ENCODE measurements around the gene ESR1. TPM values are rescaled to one million over a fixed set of nuclear protein-coding genes. Genes with fewer than 3 reads are reported as not detected.

Gene ESR1
- polyA plus RNA-seq, 1 donor (not counting 4 experiments of a cell fraction or from before 2014, with no cell fraction given), result 0.22 TPM

DNA sequence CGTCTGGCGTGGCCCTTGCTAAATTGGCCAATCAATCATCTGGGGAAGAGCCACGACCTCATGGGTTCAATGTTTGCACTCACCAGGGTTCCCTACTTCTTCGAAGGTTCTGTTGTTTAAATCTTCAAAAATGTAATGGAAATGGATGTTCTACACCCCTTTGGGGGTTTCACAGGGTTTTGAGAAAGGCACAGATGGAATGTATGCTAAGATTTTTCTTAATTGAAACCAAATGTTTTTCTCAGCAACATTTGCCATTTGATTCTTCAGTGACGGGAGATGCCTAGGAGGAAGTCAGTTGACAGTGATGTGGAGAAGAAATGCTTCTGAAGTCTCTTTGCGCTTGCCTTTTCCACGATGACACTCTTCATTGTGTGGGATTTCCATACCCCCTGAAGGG, 312.3 kb downstream of the ESR1 start:
- Histone ChIP-seq H4K20me1 (ENCODE audit: control insufficient read depth, extremely low read depth, insufficient read depth, low read length) (no peaks in the 10 kb centered on the region), H3K4me1 (ENCODE audit: control insufficient read depth, extremely low read depth, insufficient read depth, low read length) (peaks cover 10% of the 10 kb centered on the region), H3K4me3 (ENCODE audit: control insufficient read depth in 2 of 3, extremely low read depth in 1 of 3, insufficient read depth in 2 of 3, low read depth in 1 of 3, low read length in 3 of 3) (no peak overlapping the region), H3K36me3 (ENCODE audit: control insufficient read depth in 2 of 2, extremely low read depth in 1 of 2, insufficient read depth in 2 of 2, low read length in 2 of 2) (no peaks in the 10 kb centered on the region), H3K9me1 (ENCODE audit: control insufficient read depth, extremely low read depth, insufficient read depth, low read length) (no peaks in the 10 kb centered on the region), H3K27ac (ENCODE audit: control insufficient read depth, insufficient read depth, low read length) (no peak overlapping the region), H3K9ac (ENCODE audit: control insufficient read depth, extremely low read depth, insufficient read depth, low read length) (no peak overlapping the region), H3K79me2 (ENCODE audit: control insufficient read depth, insufficient read depth, low read length) (no peaks in the 10 kb centered on the region), H3K4me2 (ENCODE audit: control insufficient read depth, extremely low read depth, insufficient read depth, low read depth, low read length) (no peak overlapping the region), H3K9me3 (ENCODE audit: control insufficient read depth, low read depth, low read length) (no peaks in the 10 kb centered on the region), H2AFZ (ENCODE audit: control insufficient read depth, low read length) (no peak overlapping the region), H3K27me3 (ENCODE audit: control insufficient read depth, extremely low read depth, insufficient read depth, low read length) (no peaks in the 10 kb centered on the region)
- FAIRE-seq, result no peak
- dilution Hi-C loops (cut with MboI; ENCODE audit: extremely low pct_ligation_motif_present, low sequenced_read_pairs), result no loop called here
- DNase-seq (ENCODE audit: low read depth, low spot score), result no peak
- TF ChIP-seq EZH2 (IDR thresholded peaks at IDR 0.05; ENCODE audit: low read length), result no peak
- TF ChIP-seq, protein P1, sequence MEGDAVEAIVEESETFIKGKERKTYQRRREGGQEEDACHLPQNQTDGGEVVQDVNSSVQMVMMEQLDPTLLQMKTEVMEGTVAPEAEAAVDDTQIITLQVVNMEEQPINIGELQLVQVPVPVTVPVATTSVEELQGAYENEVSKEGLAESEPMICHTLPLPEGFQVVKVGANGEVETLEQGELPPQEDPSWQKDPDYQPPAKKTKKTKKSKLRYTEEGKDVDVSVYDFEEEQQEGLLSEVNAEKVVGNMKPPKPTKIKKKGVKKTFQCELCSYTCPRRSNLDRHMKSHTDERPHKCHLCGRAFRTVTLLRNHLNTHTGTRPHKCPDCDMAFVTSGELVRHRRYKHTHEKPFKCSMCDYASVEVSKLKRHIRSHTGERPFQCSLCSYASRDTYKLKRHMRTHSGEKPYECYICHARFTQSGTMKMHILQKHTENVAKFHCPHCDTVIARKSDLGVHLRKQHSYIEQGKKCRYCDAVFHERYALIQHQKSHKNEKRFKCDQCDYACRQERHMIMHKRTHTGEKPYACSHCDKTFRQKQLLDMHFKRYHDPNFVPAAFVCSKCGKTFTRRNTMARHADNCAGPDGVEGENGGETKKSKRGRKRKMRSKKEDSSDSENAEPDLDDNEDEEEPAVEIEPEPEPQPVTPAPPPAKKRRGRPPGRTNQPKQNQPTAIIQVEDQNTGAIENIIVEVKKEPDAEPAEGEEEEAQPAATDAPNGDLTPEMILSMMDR (optimal IDR thresholded peaks at IDR 0.05 in 1 of 3, IDR thresholded peaks at IDR 0.05 in 1 of 3, conservative IDR thresholded peaks at IDR 0.05 in 1 of 3; ENCODE audit: extremely low read depth in 1 of 3, insufficient read depth in 2 of 3, low read length in 3 of 3), result no peak

- no peak overlapping the region for H3K27ac ChIP-seq (ENCODE audit: control insufficient read depth, insufficient read depth, low read length)
- DNase-seq (ENCODE audit: low read depth, low spot score), result no peak
- no peak overlapping the region for H3K4me3 ChIP-seq (ENCODE audit: control insufficient read depth in 2 of 3, extremely low read depth in 1 of 3, insufficient read depth in 2 of 3, low read depth in 1 of 3, low read length in 3 of 3)
- no peaks in the 10 kb centered on the region for H3K27me3 ChIP-seq (ENCODE audit: control insufficient read depth, extremely low read depth, insufficient read depth, low read length)
- no peak overlapping the region for H3K4me2 ChIP-seq (ENCODE audit: control insufficient read depth, extremely low read depth, insufficient read depth, low read depth, low read length)
- peaks cover 12% of the 10 kb centered on the region for H3K4me1 ChIP-seq (ENCODE audit: control insufficient read depth, extremely low read depth, insufficient read depth, low read length)
- H3K36me3 ChIP-seq (ENCODE audit: control insufficient read depth in 2 of 2, extremely low read depth in 1 of 2, insufficient read depth in 2 of 2, low read length in 2 of 2), result no peaks in the 10 kb centered on the region
- H3K9me3 ChIP-seq (ENCODE audit: control insufficient read depth, low read depth, low read length), result no peaks in the 10 kb centered on the region
- H2AFZ ChIP-seq (ENCODE audit: control insufficient read depth, low read length), result no peak overlapping the region
- dilution Hi-C loops (cut with MboI; ENCODE audit: extremely low pct_ligation_motif_present, low sequenced_read_pairs), result no loop called here
- no peak for TF ChIP-seq EZH2 (IDR thresholded peaks at IDR 0.05; ENCODE audit: low read length)
- TF ChIP-seq, protein P1 (optimal IDR thresholded peaks at IDR 0.05 in 1 of 3, IDR thresholded peaks at IDR 0.05 in 1 of 3, conservative IDR thresholded peaks at IDR 0.05 in 1 of 3; ENCODE audit: extremely low read depth in 1 of 3, insufficient read depth in 2 of 3, low read length in 3 of 3), result no peak
- H4K20me1 ChIP-seq (ENCODE audit: control insufficient read depth, extremely low read depth, insufficient read depth, low read length), result no peaks in the 10 kb centered on the region
- no peak overlapping the region for H3K9ac ChIP-seq (ENCODE audit: control insufficient read depth, extremely low read depth, insufficient read depth, low read length)
- H3K79me2 ChIP-seq (ENCODE audit: control insufficient read depth, insufficient read depth, low read length), result no peaks in the 10 kb centered on the region
- FAIRE-seq, result no peak
- no peaks in the 10 kb centered on the region for H3K9me1 ChIP-seq (ENCODE audit: control insufficient read depth, extremely low read depth, insufficient read depth, low read length)
These were observed 314.4 kb downstream of the ESR1 start for GRCh38 chr6:152121910-152122309.

Measured in keratinocyte (primary cell).